HuH-7.5 (cell line): ENCODE results near the gene SH2D3A.
"Not testable (repeated sequence)": the region's sequence is repeated elsewhere in the genome, so short reads cannot be mapped to it uniquely, and the experiment has no call there.

ENCODE experiments used
- DNase-seq: peaks from one replicate; pipeline ENCODE4 v3.0.0; 2011; ENCODE audit warnings: low spot score

Gene SH2D3A

GRCh38 chr19:6761053-6761676 is 6.1 kb downstream of the SH2D3A start:
- no peak for DNase-seq

GRCh38 chr19:6760606-6761005 is 6.6 kb downstream of the SH2D3A start:
- DNase-seq: no peak

GRCh38 chr19:6754653-6755463 is 12.4 kb downstream of the SH2D3A start:
- DNase-seq: no peak

GRCh38 chr19:6754136-6754535 is 13.1 kb downstream of the SH2D3A start:
- no peak for DNase-seq

GRCh38 chr19:6753178-6754031 is 13.8 kb downstream of the SH2D3A start:
- peak; percentile 96 for DNase-seq

- peak; percentile 87 for DNase-seq
These were observed 14.7 kb downstream of the SH2D3A start for GRCh38 chr19:6752256-6753177.

- DNase-seq: no peak
These were observed 16.0 kb downstream of the SH2D3A start for GRCh38 chr19:6751189-6751588.

- DNase-seq: no peak
These were observed 17.2 kb downstream of the SH2D3A start for GRCh38 chr19:6750062-6750461.

GRCh38 chr19:6748543-6748942 is 18.7 kb downstream of the SH2D3A start:
- DNase-seq: not testable (repeated sequence)

- DNase-seq: no peak
These were observed 21.3 kb downstream of the SH2D3A start for GRCh38 chr19:6745965-6746364.

- DNase-seq: no peak
These were observed 22.6 kb downstream of the SH2D3A start for GRCh38 chr19:6744381-6745301.

GRCh38 chr19:6743714-6744380 is 23.4 kb downstream of the SH2D3A start:
- DNase-seq: no peak

- DNase-seq: no peak
These were observed 24.2 kb downstream of the SH2D3A start for GRCh38 chr19:6743066-6743465.

- no peak for DNase-seq
These were observed 26.5 kb downstream of the SH2D3A start for GRCh38 chr19:6740589-6741343.

- peak; percentile 90 for DNase-seq
These were observed 27.2 kb downstream of the SH2D3A start for GRCh38 chr19:6739883-6740588.

GRCh38 chr19:6739390-6739882 is 27.8 kb downstream of the SH2D3A start, which contains the start of gene TRIP10:
TSS of gene TRIP10 (plus strand) at chr19:6739680. CDS start at chr19:6739762, 82 bp downstream.
- DNase-seq: peak; percentile 76

GRCh38 chr19:6738787-6739389 is 28.3 kb downstream of the SH2D3A start:
- DNase-seq: no peak
